ENCODE results near the gene C1QBP. TPM values are rescaled to one million over a fixed set of nuclear protein-coding genes. Genes with fewer than 3 reads are reported as not detected.

C1QBP gene
- total and polyA plus RNA-seq, 2 donors from 2014 or later = 91.5 to 181 TPM

GRCh38 chr17:5422505-5422904 lies 16.4 kb downstream of the C1QBP start:
- no peak for DNase-seq
- Histone ChIP-seq H3K36me3 (ENCODE audit: control insufficient read depth in 2 of 3, insufficient read depth in 3 of 3, low read length in 3 of 3) (peaks cover 4 to 30% (median 18%) of the 10 kb centered on the region in 3 donors), H3K9ac (ENCODE audit: low read length in 3 of 3) (no peak overlapping the region)

GRCh38 chr17:5419959-5420653 lies 18.8 kb downstream of the C1QBP start, which contains the start of gene RPAIN:
TSS of gene RPAIN (plus strand) at chr17:5420182. CDS start at chr17:5420211, 29 bp downstream.
- H3K9ac ChIP-seq (ENCODE audit: low read length in 3 of 3) = peak within 1 kb of the TSS; percentile 86 to 97 (median 97)
- peak within 1 kb of the TSS; percentile 93 to 96 for H3K27ac ChIP-seq (ENCODE audit: low read depth in 2 of 2, low read length in 2 of 2)
- intact Hi-C loops (cut with DNase I) = no loop called here
- H3K9me3 ChIP-seq (ENCODE audit: control insufficient read depth in 2 of 3, insufficient read depth in 1 of 3, low read length in 3 of 3) = no peaks in the 10 kb centered on the region
- TF ChIP-seq CTCF (IDR thresholded peaks at IDR 0.05; ENCODE audit: borderline replicate concordance, extremely low read depth, insufficient read depth) = no peak
- H3K36me3 ChIP-seq (ENCODE audit: control insufficient read depth in 2 of 3, insufficient read depth in 3 of 3, low read length in 3 of 3) = peaks cover 7 to 25% (median 9%) of the 10 kb centered on the region in 3 donors
- FAIRE-seq (no peak), DNase-seq (peak; percentile 91 to 97 (median 94))
- peak within 1 kb of the TSS; percentile 80 to 99 (median 86) for H3K4me3 ChIP-seq (ENCODE audit: low read length in 3 of 3)
- peaks cover 2 to 14% (median 8%) of the 10 kb centered on the region in 3 donors for H3K4me1 ChIP-seq (ENCODE audit: control insufficient read depth in 2 of 3, insufficient read depth in 2 of 3, low read depth in 1 of 3, low read length in 3 of 3)
- no peaks in the 10 kb centered on the region for H3K27me3 ChIP-seq (ENCODE audit: control insufficient read depth, insufficient read depth, low read length)

More at GRCh38 chr17:5422505-5422904, 16.4 kb downstream of the C1QBP start:
- Histone ChIP-seq H3K27ac (ENCODE audit: low read depth in 2 of 2, low read length in 2 of 2) (no peak overlapping the region), H3K9me3 (ENCODE audit: control insufficient read depth in 2 of 3, insufficient read depth in 1 of 3, low read length in 3 of 3) (no peaks in the 10 kb centered on the region), H3K4me3 (ENCODE audit: low read length in 3 of 3) (no peak overlapping the region), H3K27me3 (ENCODE audit: control insufficient read depth, insufficient read depth, low read length) (no peaks in the 10 kb centered on the region), H3K4me1 (ENCODE audit: control insufficient read depth in 2 of 3, insufficient read depth in 2 of 3, low read depth in 1 of 3, low read length in 3 of 3) (peaks cover 2 to 11% (median 8%) of the 10 kb centered on the region in 3 donors)
- no peak for FAIRE-seq
- no peak for TF ChIP-seq CTCF (IDR thresholded peaks at IDR 0.05; ENCODE audit: borderline replicate concordance, extremely low read depth, insufficient read depth)
- intact Hi-C loops (cut with DNase I) = no loop called here

- H3K27ac ChIP-seq (ENCODE audit: low read depth in 2 of 2, low read length in 2 of 2) = peak within 1 kb of the TSS; percentile 93 to 96
Measured at GRCh38 chr17:5419356-5419958, 19.5 kb downstream of the C1QBP start, which contains the start of gene NUP88. TSS of gene NUP88 (minus strand) at chr17:5419662. CDS start at chr17:5419650, 12 bp downstream.

More at GRCh38 chr17:5419356-5419958, 19.5 kb downstream of the C1QBP start, which contains the start of gene NUP88:
- Histone ChIP-seq H3K27me3 (ENCODE audit: control insufficient read depth, insufficient read depth, low read length) (no peaks in the 10 kb centered on the region), H3K9ac (ENCODE audit: low read length in 3 of 3) (peak within 1 kb of the TSS; percentile 86 to 97 (median 97)), H3K9me3 (ENCODE audit: control insufficient read depth in 2 of 3, insufficient read depth in 1 of 3, low read length in 3 of 3) (no peaks in the 10 kb centered on the region), H3K4me1 (ENCODE audit: control insufficient read depth in 2 of 3, insufficient read depth in 2 of 3, low read depth in 1 of 3, low read length in 3 of 3) (peaks cover 2 to 14% (median 8%) of the 10 kb centered on the region in 3 donors), H3K4me3 (ENCODE audit: low read length in 3 of 3) (peak within 1 kb of the TSS; percentile 80 to 99 (median 86)), H3K36me3 (ENCODE audit: control insufficient read depth in 2 of 3, insufficient read depth in 3 of 3, low read length in 3 of 3) (peaks cover 7 to 22% (median 9%) of the 10 kb centered on the region in 3 donors)
- DNase-seq (peak; percentile 98 to 100 (median 99)), FAIRE-seq (peak; percentile 56)
- TF ChIP-seq CTCF (IDR thresholded peaks at IDR 0.05; ENCODE audit: borderline replicate concordance, extremely low read depth, insufficient read depth) = no peak
- intact Hi-C loops (cut with DNase I) = no loop called here

All from kidney (tissue), 14 donors.